HG02571 (cell line): ENCODE data around the gene AGBL1.

Experiments
- ATAC-seq: cut with Tn5 transposase; IDR thresholded peaks from one replicate; pipeline ENCODE4 v1.9.1; 2021; ENCODE audit warnings: mild to moderate bottlenecking, moderate library complexity; ENCODE audit not compliant: unreplicated experiment

AGBL1 gene

GRCh38 chr15:86629409-86630356, 550.0 kb downstream of the AGBL1 start:
- ATAC-seq, result no peak

- no peak for ATAC-seq
These were observed 551.3 kb downstream of the AGBL1 start for GRCh38 chr15:86630946-86631345.

- no peak for ATAC-seq
These were observed 554.5 kb downstream of the AGBL1 start for GRCh38 chr15:86634146-86634545.

- ATAC-seq, result no peak
These were observed 555.4 kb downstream of the AGBL1 start for GRCh38 chr15:86634992-86635638.

GRCh38 chr15:86644339-86644738, 564.7 kb downstream of the AGBL1 start:
- ATAC-seq, result no peak

- no peak for ATAC-seq
These were observed 566.3 kb downstream of the AGBL1 start for GRCh38 chr15:86645925-86646500.

GRCh38 chr15:86647810-86648440, 568.3 kb downstream of the AGBL1 start:
- ATAC-seq, result no peak

GRCh38 chr15:86649277-86649676, 569.6 kb downstream of the AGBL1 start:
- no peak for ATAC-seq

GRCh38 chr15:86650094-86650493, 570.4 kb downstream of the AGBL1 start:
- no peak for ATAC-seq

- ATAC-seq, result no peak
These were observed 573.9 kb downstream of the AGBL1 start for GRCh38 chr15:86653344-86654197.

- ATAC-seq, result no peak
These were observed 574.8 kb downstream of the AGBL1 start for GRCh38 chr15:86654501-86654900.

GRCh38 chr15:86657305-86657704, 577.6 kb downstream of the AGBL1 start:
- no peak for ATAC-seq

- no peak for ATAC-seq
These were observed 580.2 kb downstream of the AGBL1 start for GRCh38 chr15:86659724-86660411.

GRCh38 chr15:86661580-86661979, 581.9 kb downstream of the AGBL1 start:
- ATAC-seq, result no peak

GRCh38 chr15:86663304-86663703, 583.6 kb downstream of the AGBL1 start:
- no peak for ATAC-seq

- no peak for ATAC-seq
These were observed 584.3 kb downstream of the AGBL1 start for GRCh38 chr15:86663979-86664378.

- ATAC-seq, result no peak
These were observed 584.9 kb downstream of the AGBL1 start for GRCh38 chr15:86664581-86664980.

- ATAC-seq, result no peak
These were observed 596.3 kb downstream of the AGBL1 start for GRCh38 chr15:86676002-86676401.

- no peak for ATAC-seq
These were observed 597.6 kb downstream of the AGBL1 start for GRCh38 chr15:86677278-86677677.

- no peak for ATAC-seq
These were observed 605.6 kb downstream of the AGBL1 start for GRCh38 chr15:86685263-86685662.
